AG04449 (cell line): ENCODE data around the gene ATP6V0A4.
A peak's percentile ranks its signal among the peaks of the same experiment; 100 is the strongest.
"Not testable (repeated sequence)": the region's sequence is repeated elsewhere in the genome, so short reads cannot be mapped to it uniquely, and the experiment has no call there.

Experiments
- CTCF ChIA-PET: fragments of 350-600 bp; formaldehyde crosslinking; extraction: SDS; loops from one replicate; lab custom pipeline; 2021; ENCODE audit warnings: antibody characterized with exemption; lab: Yijun Ruan, JAX
- POLR2A ChIA-PET: fragments of 400-600, 350-600 bp; formaldehyde crosslinking; extraction: SDS; loops from one replicate; lab custom pipeline; 2020; ENCODE audit warnings: antibody characterized with exemption, inconsistent platforms; lab: Yijun Ruan, JAX
- DNase-seq: peaks from one replicate; pipeline ENCODE4 v3.0.0-alpha.2; 2010; ENCODE audit warnings: low read depth, low spot score
- H3K4me3 ChIP-seq: 2 replicates; pipeline ENCODE4 v1.5.1; 2011; ENCODE audit warnings: low read depth, mild to moderate bottlenecking, control low read depth, low read length
- CTCF ChIP-seq: IDR thresholded peaks from one replicate; pipeline ENCODE4 v1.5.1; 2011; ENCODE audit warnings: mild to moderate bottlenecking, moderate library complexity, low read length, control low read depth, inconsistent platforms; ENCODE audit not compliant: insufficient read depth; ENCODE audit errors: missing control alignments

ATP6V0A4 gene

GRCh38 chr7:138739859-138740258 is 58.1 kb downstream of the ATP6V0A4 start:
- CTCF ChIA-PET = interaction anchor here (1.7 to 2.9 kb wide), 5 partner anchors 9 to 1132 kb away, joined by 3 to 77 read pairs (median 12); no protein-coding TSS in a partner anchor

GRCh38 chr7:138738551-138739335 is 59.3 kb downstream of the ATP6V0A4 start:
- POLR2A ChIA-PET = no interaction called here
- H3K4me3 ChIP-seq = no peak overlapping the region
- peak; percentile 49 for DNase-seq
- CTCF ChIA-PET = interaction anchor here (0.6 to 2.9 kb wide), 35 partner anchors 8 to 1133 kb away, joined by 3 to 77 read pairs (median 3); partner anchors contain the start of gene CREB3L2
- TF ChIP-seq CTCF = peak; percentile 91

More at GRCh38 chr7:138739859-138740258, 58.1 kb downstream of the ATP6V0A4 start:
- POLR2A ChIA-PET = no interaction called here
- no peak overlapping the region for H3K4me3 ChIP-seq
- no peak for DNase-seq
- TF ChIP-seq CTCF = no peak

GRCh38 chr7:138738114-138738513 is 59.9 kb downstream of the ATP6V0A4 start:
- POLR2A ChIA-PET = no interaction called here
- no peak for DNase-seq
- CTCF ChIA-PET = interaction anchor here (0.6 to 2.9 kb wide), 26 partner anchors 8 to 1133 kb away, joined by 3 to 77 read pairs (median 4); partner anchors contain the start of gene CREB3L2
- no peak for TF ChIP-seq CTCF
- H3K4me3 ChIP-seq = no peak overlapping the region

- no peak for TF ChIP-seq CTCF
- no peak for DNase-seq
- POLR2A ChIA-PET = no interaction called here
- CTCF ChIA-PET = no interaction called here
- H3K4me3 ChIP-seq = no peak overlapping the region
Measured at GRCh38 chr7:138735399-138735798, 62.6 kb downstream of the ATP6V0A4 start.

GRCh38 chr7:138731733-138732132 is 66.3 kb downstream of the ATP6V0A4 start:
- POLR2A ChIA-PET, H3K4me3 ChIP-seq, CTCF ChIA-PET, DNase-seq: not testable (repeated sequence)

GRCh38 chr7:138729444-138729843 is 68.6 kb downstream of the ATP6V0A4 start:
- TF ChIP-seq CTCF = no peak
- DNase-seq = no peak
- ChIA-PET CTCF (interaction anchor here (0.7 kb wide), 1 partner anchor 9 kb away, joined by 3 read pairs; no protein-coding TSS in a partner anchor), POLR2A (no interaction called here)
- no peak overlapping the region for H3K4me3 ChIP-seq
